ENCODE results near the gene MIGA1.

- no peak for TF ChIP-seq NFIC (IDR thresholded peaks at IDR 0.05)
- no peak for TF ChIP-seq EP300 (IDR thresholded peaks at IDR 0.05; ENCODE audit: borderline replicate concordance)
- no peak for TF ChIP-seq USF1 (IDR thresholded peaks at IDR 0.05)
- no peak for TF ChIP-seq ZBTB7A (IDR thresholded peaks at IDR 0.05; ENCODE audit: low read depth)
- no peak for TF ChIP-seq EGR1 (IDR thresholded peaks at IDR 0.05)
- no peak for TF ChIP-seq TAF1 (IDR thresholded peaks at IDR 0.05; ENCODE audit: low read depth)
- TF ChIP-seq TEAD4 (IDR thresholded peaks at IDR 0.05), result no peak
- no peak for TF ChIP-seq YY1 (IDR thresholded peaks at IDR 0.05; ENCODE audit: low read depth)
- TF ChIP-seq CEBPB (IDR thresholded peaks at IDR 0.05), result no peak
- no peak for TF ChIP-seq FOXM1 (IDR thresholded peaks at IDR 0.05; ENCODE audit: borderline replicate concordance, low read depth)
- no peak for TF ChIP-seq RAD21 (IDR thresholded peaks at IDR 0.05; ENCODE audit: low read depth)
- TF ChIP-seq CREB1 (IDR thresholded peaks at IDR 0.05; ENCODE audit: low read depth), result no peak
- no peak for TF ChIP-seq REST (IDR thresholded peaks at IDR 0.05; ENCODE audit: low read depth)
- no peak for TF ChIP-seq MAX (IDR thresholded peaks at IDR 0.05)
Measured at GRCh38 chr1:77739235-77739634, 40.2 kb upstream of the MIGA1 start.
